EL (cell line): ENCODE data around the gene KCNK3.
"Not testable (repeated sequence)": the region's sequence is repeated elsewhere in the genome, so short reads cannot be mapped to it uniquely, and the experiment has no call there.

ENCODE experiments used
- DNase-seq: peaks from one replicate; pipeline ENCODE4 v3.0.0-alpha.2; 2016

The KCNK3 gene

GRCh38 chr2:26692279-26692896 is at the start of gene KCNK3:
Gene KCNK3, plus strand, starts transcription at chr2:26692722. Its CDS starts 154 bp downstream, at chr2:26692876.
- peak; percentile 36 for DNase-seq

- DNase-seq, result no peak
Observed at GRCh38 chr2:26644188-26644835, 48.2 kb upstream of the KCNK3 start.

- no peak for DNase-seq
Observed at GRCh38 chr2:26645762-26646161, 46.8 kb upstream of the KCNK3 start.

- DNase-seq, result no peak
Observed at GRCh38 chr2:26646986-26647672, 45.4 kb upstream of the KCNK3 start.

GRCh38 chr2:26647981-26648380 is 44.5 kb upstream of the KCNK3 start:
- no peak for DNase-seq

- no peak for DNase-seq
Observed at GRCh38 chr2:26648516-26648915, 44.0 kb upstream of the KCNK3 start.

GRCh38 chr2:26649322-26649721 is 43.2 kb upstream of the KCNK3 start:
- no peak for DNase-seq

GRCh38 chr2:26649992-26650712 is 42.4 kb upstream of the KCNK3 start:
- DNase-seq, result no peak

- peak; percentile 28 for DNase-seq
Observed at GRCh38 chr2:26650713-26651469, 41.6 kb upstream of the KCNK3 start.

GRCh38 chr2:26651470-26651771 is 41.1 kb upstream of the KCNK3 start:
- no peak for DNase-seq

- no peak for DNase-seq
Observed at GRCh38 chr2:26651799-26652198, 40.7 kb upstream of the KCNK3 start.

- DNase-seq, result no peak
Observed at GRCh38 chr2:26652361-26653041, 40.0 kb upstream of the KCNK3 start.

- DNase-seq, result no peak
Observed at GRCh38 chr2:26653207-26654060, 39.1 kb upstream of the KCNK3 start.

GRCh38 chr2:26654061-26654340 is 38.5 kb upstream of the KCNK3 start:
- no peak for DNase-seq

- not testable (repeated sequence) for DNase-seq
Observed at GRCh38 chr2:26655120-26655519, 37.4 kb upstream of the KCNK3 start.

- no peak for DNase-seq
Observed at GRCh38 chr2:26655611-26656195, 36.8 kb upstream of the KCNK3 start.

GRCh38 chr2:26657265-26657664 is 35.3 kb upstream of the KCNK3 start:
- no peak for DNase-seq

- no peak for DNase-seq
Observed at GRCh38 chr2:26658691-26659346, 33.7 kb upstream of the KCNK3 start.

GRCh38 chr2:26660363-26660962 is 32.1 kb upstream of the KCNK3 start:
- DNase-seq, result no peak

GRCh38 chr2:26665296-26665695 is 27.2 kb upstream of the KCNK3 start:
- DNase-seq, result not testable (repeated sequence)
